ENCODE results near the gene ZNF10. TPM values are rescaled to one million over a fixed set of nuclear protein-coding genes. Genes with fewer than 3 reads are reported as not detected.

The ZNF10 gene
- total and polyA plus RNA-seq, 2 of the 8 experiments (the other 6 are each of a cell fraction or from before 2014, with no cell fraction given) = 5.2 to 11.9 TPM

GRCh38 chr12:133156125-133156690 is 25.8 kb downstream of the ZNF10 start:
- Histone ChIP-seq H3K27me3 (replicated peaks in 1 of 4; ENCODE audit: control insufficient read depth in 3 of 4, extremely low read depth in 1 of 4, insufficient read depth in 3 of 4, low read length in 3 of 4) (no peaks in the 10 kb centered on the region), H4K91ac (replicated peaks; ENCODE audit: insufficient read length, low read length) (no peak overlapping the region), H4K8ac (ENCODE audit: extremely low read depth, insufficient read depth, low read length) (no peak overlapping the region), H3K18ac (ENCODE audit: extremely low read depth, low read length) (no peak overlapping the region), H2BK120ac (replicated peaks; ENCODE audit: low read depth, low read length) (no peak overlapping the region), H3K23ac (ENCODE audit: insufficient read length) (no peak overlapping the region), H2AFZ (ENCODE audit: low read length) (no peak overlapping the region), H3K14ac (ENCODE audit: insufficient read length) (no peak overlapping the region), H3K4me2 (ENCODE audit: insufficient read depth in 1 of 2, low read depth in 2 of 2, low read length in 2 of 2) (no peak overlapping the region), H2BK5ac (ENCODE audit: low read depth, low read length) (no peak overlapping the region), H4K5ac (ENCODE audit: insufficient read length, low read depth, low read length) (no peak overlapping the region), H3K4me1 (replicated peaks in 1 of 4; ENCODE audit: control insufficient read depth in 3 of 4, insufficient read depth in 4 of 4, low read length in 3 of 4) (no peaks in the 10 kb centered on the region), H3K4me3 (ENCODE audit: extremely low read depth in 1 of 4, insufficient read depth in 2 of 4, low read depth in 3 of 4, low read length in 4 of 4) (0 out of 8 replicates have a peak overlapping the region, but pooled peaks of 1 of the 4 experiments have one; percentile 7), H2BK20ac (ENCODE audit: low read length) (no peak overlapping the region), H3K56ac (replicated peaks; ENCODE audit: insufficient read length, low read depth, low read length) (no peak overlapping the region), H3K36me3 (ENCODE audit: control insufficient read depth in 2 of 4, insufficient read depth in 4 of 4, low read length in 3 of 4) (peaks cover 16 to 81% (median 52%) of the 10 kb centered on the region in 4 experiments; a peak in 7 of 8 replicates), H4K20me1 (replicated peaks in 1 of 2; ENCODE audit: control insufficient read depth in 1 of 2, insufficient read depth in 2 of 2, low read length in 2 of 2) (no peaks in the 10 kb centered on the region), H2BK12ac (ENCODE audit: low read depth, low read length) (no peak overlapping the region), H3K79me2 (ENCODE audit: control insufficient read depth in 1 of 2, insufficient read depth in 2 of 2, low read length in 2 of 2) (no peaks in the 10 kb centered on the region; a peak in 1 of 4 replicates), H3K79me1 (ENCODE audit: low read depth, low read length) (no peaks in the 10 kb centered on the region), H2BK15ac (ENCODE audit: low read length) (no peak overlapping the region), H2AK5ac (ENCODE audit: low read depth, low read length) (no peak overlapping the region), H3K23me2 (ENCODE audit: low read depth, low read length) (no peaks in the 10 kb centered on the region), H3K27ac (ENCODE audit: low read depth, low read length) (no peak overlapping the region), H3K9me3 (ENCODE audit: insufficient read depth in 2 of 2, low read depth in 1 of 2, low read length in 1 of 2) (peaks cover 76 to 79% of the 10 kb centered on the region in 2 experiments), H3K4ac (replicated peaks; ENCODE audit: insufficient read length, low read depth, low read length) (no peak overlapping the region), H3K9ac (replicated peaks in 1 of 4; ENCODE audit: extremely low read depth in 1 of 4, low read depth in 3 of 4, low read length in 3 of 4) (no peak overlapping the region)
- TF ChIP-seq ZNF274 (IDR thresholded peaks at IDR 0.05; ENCODE audit: borderline replicate concordance, extremely low read depth, low read length) (peak; percentile 92), CREB1 (IDR thresholded peaks at IDR 0.05) (no peak)
- no peak for FAIRE-seq
- WGBS, 2 experiments (ENCODE audit: extremely low coverage in 1 of 2, insufficient coverage in 1 of 2, insufficient read length in 1 of 2, insufficient replicate concordance in 2 of 2, low coverage in 1 of 2, low lambda C conversion rate in 2 of 2, missing lambda C conversion rate in 1 of 2) = 86% methylated on average over 2 of the region's 2 CpGs; no CpG with 5 or more reads in 1 of the 2 experiments
- ChIA-PET POLR2A (ENCODE audit: partially characterized antibody) (no interaction called here), CTCF (ENCODE audit: partially characterized antibody) (interaction anchor here (1.1 kb wide), 1 partner anchor 23 kb away, joined by 3 read pairs; no protein-coding TSS in a partner anchor)
- no peak for DNase-seq (ENCODE audit: low read depth in 1 of 2, low spot score in 2 of 2)

All from H1 (cell line).